Medulla oblongata (tissue), 1 donor: ENCODE results near the gene ABCC1.

Experiments
- DNase-seq: peaks from one replicate; pipeline ENCODE4 v3.0.0-alpha.2; 2015; ENCODE audit errors: extremely low spot score

The ABCC1 gene

DNA sequence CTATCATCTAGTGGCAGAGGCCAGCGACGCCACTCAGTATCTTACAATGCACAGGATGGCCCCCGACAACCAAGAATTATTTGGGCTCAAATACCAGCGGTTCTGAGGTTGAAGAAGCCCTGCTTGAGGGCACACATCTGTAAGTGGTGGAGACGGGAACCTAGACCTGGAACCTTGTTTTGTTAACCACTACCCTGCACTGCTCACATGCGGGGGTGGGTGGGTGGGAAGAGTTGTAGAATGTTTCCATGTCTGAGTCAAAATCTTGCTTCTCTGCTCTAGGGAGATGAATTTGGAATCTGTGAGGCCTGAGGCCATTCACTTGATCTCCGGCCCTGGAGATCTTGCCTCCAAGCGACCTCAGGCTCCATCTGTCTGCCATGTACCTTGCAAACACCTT, 44.1 kb downstream of the ABCC1 start:
- DNase-seq: no peak

DNA sequence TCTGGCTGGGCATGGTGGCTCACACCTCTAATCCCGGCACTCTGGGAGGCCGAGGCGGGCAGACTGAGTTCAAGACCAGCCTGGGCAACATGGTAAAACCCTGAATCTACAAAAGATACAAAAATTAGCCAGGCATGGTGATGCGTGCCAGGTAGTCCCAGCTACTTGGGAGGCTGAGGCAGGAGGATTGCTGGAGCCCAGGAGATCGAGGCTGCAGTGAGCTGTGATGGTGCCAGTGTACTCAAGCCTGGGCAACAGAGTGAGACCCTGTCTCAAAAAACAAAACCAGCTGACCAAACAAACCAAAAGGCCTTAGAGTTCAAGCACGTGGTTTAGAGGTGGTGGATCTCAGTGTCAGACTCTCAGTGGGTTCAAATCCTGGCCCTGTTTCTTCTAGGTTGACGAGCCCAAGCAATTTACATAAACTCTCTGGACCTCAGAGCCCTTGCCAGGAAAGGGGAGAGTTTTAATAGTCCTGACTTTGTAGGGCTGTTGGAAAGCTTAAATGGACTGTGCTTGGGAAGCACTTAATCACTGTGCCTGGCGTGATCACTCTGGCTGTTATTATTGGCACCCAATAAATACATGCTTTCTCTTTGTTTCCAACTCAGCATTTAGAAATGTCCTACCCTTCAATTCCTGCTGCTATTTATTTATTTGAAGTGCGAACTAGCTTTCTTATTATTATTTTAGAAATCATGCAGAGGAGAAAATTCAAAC, 44.7 kb downstream of the ABCC1 start:
- DNase-seq: peak; percentile 74

DNA sequence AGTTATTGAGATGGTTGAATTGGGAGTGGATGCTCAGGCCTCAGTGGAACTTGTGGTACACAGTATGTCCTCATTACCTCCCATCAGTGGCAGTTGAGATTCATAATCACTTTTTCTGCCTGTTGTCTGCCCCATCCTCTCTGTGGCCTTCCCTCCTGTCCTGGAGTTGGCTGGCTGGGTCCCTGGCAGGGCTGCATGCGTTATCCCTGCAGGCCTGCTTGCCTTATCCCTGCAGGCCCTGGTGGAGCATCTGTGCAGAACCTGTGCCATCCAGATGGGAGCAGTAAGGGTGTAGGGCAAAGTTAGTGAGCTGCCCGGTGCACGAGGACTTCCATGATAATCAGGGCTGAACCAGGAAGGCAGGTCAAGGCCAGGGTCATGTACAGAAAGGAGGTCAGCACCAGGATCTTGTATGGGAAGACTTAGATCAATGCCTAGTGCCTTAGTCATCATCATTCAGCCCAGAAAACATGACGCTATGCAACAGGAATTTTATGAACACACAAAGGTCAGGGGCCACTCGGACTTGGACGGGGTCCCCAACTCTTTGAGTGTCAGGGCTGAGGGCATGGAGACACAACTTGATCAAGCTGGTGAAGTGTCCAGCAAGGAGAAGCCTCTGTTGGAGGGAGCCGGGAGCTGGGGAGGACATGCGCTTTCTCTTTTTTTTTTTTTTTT, 47.2 kb downstream of the ABCC1 start:
- DNase-seq: peak; percentile 20

DNA sequence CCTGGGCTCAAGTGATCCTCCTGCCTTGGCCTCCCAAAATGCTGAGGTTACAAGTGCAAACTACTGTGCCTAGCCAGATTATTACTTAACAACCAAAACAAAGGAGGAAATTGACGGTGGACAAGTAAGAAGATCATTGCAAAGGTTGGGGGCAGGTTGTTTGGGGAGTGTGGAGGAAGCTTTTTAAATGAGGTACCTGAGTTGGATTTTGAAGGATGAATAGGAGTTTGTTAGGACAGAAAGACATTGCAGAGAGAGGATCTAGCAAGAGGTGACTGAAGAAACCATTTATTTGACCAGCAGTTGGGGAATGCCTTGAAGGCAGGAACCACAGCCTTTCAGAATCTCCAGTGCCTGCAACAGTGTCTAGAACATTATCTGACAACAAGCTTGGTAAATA, 51.3 kb downstream of the ABCC1 start:
- DNase-seq: no peak

DNA sequence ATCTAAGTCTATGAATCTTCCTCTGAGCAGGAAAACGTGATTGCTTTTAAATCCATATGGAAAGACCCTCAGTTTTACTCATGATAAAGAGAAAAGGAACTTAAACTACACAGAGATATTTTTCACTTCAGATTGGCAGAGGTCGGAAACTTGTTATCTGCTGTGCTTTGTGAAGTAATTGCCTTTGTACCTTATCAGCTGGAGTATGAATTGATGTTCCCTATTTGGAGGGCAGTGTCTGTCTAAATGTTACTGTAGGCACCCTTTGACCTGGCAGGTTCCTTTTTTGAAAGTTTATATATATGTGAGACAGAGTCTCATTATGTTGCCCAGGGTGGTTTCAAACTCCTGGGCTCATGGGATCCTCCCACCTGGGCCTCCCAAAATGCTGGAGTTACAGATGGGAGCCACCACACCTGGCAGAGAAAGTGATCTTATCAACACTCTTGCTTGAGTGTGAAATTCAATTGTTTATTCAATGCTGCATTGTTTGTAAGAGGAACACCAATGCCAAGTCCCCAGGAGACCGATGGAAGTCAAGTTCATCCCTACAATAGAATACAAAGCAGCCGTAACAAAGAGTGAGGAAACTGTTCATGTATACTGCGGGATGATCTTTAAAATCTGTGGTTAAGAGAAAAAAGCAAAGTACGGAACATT, 52.3 kb downstream of the ABCC1 start:
- DNase-seq: no peak

DNA sequence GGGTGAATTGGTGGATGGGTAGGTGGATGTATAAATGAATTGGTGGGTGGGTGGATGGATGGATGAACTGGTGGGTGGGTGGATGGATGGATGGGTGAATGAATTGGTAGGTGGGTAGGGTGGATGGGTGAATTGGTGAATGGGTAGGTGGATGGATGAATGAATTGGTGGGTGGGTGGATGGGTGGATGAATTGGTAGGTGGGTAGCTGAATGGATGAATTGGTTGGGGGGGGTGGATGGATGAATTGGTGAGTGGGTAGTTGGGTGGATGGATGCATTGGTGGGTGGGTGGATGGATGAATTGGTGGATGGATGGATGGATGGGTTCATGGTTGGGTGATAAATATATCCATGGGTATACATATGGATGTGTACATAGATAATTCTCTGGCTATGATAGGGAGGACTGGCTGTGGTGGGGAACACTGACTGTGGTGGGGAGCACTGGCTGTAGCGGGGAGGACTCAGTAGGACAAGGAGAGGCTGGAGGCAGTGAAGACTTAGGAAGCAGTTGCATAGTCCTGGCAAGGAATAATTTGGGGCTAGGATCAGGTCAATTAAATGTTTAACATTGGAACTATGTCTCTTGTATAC, 54.4 kb downstream of the ABCC1 start:
- no peak for DNase-seq

DNA sequence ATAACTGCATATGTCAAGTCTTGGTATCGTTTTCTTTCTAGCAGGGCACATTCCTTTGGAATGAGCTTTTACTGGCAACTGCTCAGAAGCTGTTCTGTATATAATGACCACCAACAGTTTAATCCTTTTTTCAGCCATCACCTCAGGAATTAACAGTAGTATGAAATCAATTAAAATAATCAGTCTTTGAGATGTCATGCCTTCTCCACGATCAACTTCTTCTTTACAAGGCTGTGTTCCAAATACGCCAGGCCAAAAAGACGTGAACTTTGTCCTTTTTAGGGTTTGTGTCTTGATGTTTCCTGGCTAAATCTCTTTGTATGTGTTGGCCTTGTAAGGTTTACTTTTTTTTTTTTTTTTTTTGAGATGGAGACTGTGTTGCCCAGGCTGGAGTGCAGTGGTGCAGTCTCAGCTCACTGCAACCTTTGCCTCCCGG, 54.9 kb downstream of the ABCC1 start:
- DNase-seq: no peak

DNA sequence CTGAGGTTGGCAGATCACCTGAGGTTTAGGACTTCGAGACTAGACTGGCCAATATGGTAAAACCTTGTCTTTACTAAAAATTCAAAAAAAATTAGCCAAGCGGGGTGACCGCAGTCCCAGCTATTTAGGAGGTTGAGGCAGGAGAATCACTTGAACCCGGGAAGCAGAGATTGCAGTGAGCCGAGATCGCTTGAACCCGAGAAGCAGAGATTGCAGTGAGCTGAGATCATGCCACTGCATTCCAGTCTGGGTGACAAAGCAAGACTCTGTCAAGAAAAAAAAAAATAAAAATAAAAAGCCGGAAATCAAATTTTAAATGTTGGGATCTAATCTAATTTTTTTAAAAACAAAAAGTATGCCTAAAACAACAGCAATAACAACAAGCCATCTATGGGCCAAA, 56.3 kb downstream of the ABCC1 start:
- DNase-seq: no peak

DNA sequence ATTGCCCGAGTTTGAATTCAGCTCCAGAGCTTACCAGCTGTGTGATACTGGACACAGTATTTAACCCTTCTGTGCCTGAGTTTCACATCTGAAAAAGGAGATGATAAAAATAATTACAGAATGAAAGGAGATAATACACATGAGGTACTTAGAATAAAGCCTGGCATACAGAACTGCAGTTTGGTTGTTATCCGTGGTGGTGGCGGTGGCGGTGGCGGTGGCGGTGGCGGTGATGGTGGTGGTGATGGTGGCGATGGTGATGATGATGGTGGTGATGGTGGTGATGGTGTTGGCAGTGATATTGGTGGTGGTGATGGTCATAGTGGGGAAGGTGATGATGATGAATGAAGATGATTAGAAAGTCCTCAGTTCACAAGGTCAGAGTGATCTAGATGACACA, 57.2 kb downstream of the ABCC1 start:
- no peak for DNase-seq

DNA sequence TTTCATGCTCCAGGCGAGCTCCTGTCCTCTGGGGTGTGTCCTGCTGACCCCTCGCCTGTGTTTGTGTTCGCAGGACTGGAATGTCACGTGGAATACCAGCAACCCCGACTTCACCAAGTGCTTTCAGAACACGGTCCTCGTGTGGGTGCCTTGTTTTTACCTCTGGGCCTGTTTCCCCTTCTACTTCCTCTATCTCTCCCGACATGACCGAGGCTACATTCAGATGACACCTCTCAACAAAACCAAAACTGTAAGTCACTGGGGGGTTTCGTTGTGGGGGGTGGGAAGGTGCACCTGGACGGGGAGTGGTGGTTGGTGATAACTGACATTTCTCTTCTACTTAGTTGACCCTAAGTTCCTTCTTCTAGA, 58.3 kb downstream of the ABCC1 start:
- DNase-seq: no peak

DNA sequence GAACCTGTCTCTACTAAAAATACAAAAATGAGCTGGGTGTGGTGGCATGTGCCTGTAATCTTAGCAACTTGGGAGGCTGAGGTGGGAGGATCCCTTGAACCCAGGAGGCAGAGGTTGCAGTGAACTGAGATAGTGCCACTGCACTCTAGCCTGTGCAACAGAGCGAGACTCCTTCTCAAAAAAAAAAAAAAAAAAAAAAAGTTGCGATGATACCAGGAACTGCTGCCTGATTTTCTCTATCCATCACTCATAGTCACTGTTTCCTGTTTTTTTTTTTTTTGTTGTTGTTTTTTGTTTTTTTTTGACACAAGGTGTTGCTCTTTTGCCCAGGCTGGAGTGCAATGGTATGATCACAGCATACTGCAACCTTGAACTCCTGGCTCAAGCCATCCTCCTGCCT, 59.2 kb downstream of the ABCC1 start:
- no peak for DNase-seq

DNA sequence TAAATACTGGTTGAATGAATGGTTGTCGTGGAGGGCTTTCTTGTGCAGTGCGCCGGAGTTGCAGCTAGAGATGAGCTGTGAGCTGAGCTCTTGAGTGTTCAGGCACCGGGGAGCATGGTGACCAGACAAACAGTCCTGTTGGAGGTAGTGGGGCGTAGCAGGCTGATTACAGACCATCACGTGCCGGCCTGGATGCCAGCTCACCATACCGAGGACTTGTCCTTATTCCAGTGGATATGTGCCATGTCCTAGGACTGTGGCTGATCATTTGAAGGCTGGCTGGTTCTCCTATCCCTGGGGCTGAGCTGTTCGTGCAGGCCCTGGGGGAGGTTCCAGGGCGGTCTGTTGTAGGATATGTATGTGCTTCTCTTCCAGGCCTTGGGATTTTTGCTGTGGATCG, 60.0 kb downstream of the ABCC1 start:
- no peak for DNase-seq

DNA sequence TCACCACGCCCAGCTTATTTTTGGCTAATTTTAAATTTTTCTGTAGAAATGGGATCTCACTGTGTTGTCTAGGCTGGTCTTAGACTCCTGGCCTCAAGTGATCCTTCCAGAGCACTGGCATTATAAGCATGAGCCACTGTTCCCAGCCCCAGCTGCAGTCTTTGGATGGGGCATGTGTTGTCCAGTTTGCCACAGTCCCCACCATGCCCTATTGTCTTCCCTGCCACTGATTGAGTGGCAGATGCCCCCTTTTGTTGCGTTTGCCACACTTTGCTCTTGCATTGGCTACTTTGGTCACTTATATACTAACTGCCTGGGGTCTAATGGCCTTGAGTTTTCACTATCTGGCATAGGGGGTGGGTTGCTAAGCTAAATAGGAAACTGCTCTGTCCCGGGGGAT, 60.8 kb downstream of the ABCC1 start:
- DNase-seq: no peak

DNA sequence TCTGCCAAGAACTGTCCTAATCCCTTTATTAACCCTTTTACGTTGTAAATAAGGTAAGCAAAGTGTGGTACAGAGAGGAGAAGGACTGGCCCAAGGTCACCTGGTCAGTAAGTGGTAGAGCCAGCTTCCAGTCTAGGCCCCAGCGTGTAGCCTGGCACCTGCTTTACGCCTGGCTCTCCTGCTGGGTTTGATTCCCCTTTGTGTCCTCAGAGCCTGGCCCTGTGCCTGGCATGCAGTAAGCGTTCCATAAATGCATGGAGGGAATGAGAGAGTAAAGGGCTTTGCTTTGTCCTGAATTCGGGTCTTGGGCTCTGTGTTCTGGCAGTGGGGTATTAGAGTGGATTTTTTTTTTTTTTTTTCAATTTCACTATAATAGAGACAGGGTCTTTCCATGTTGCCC, 62.7 kb downstream of the ABCC1 start:
- no peak for DNase-seq

DNA sequence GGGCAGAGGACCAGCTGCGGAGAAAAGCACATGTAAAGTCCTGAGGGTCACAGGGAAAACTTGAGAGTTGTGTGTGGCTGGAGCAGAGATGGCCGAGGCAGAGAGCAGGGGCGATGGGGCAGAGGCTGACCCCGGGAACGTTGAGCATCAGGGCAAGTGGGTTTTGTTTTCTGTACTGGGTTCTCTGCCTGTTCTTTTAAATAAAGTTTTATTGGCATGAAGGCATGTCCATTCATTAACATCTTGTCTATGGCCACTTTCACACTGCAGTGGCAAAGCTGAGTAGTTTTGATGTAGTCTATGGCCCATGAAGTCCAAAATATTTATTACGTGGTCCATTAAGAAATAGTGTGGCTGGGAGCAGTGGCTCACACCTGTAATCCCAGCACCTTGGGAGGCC, 64.4 kb downstream of the ABCC1 start:
- DNase-seq: no peak

DNA sequence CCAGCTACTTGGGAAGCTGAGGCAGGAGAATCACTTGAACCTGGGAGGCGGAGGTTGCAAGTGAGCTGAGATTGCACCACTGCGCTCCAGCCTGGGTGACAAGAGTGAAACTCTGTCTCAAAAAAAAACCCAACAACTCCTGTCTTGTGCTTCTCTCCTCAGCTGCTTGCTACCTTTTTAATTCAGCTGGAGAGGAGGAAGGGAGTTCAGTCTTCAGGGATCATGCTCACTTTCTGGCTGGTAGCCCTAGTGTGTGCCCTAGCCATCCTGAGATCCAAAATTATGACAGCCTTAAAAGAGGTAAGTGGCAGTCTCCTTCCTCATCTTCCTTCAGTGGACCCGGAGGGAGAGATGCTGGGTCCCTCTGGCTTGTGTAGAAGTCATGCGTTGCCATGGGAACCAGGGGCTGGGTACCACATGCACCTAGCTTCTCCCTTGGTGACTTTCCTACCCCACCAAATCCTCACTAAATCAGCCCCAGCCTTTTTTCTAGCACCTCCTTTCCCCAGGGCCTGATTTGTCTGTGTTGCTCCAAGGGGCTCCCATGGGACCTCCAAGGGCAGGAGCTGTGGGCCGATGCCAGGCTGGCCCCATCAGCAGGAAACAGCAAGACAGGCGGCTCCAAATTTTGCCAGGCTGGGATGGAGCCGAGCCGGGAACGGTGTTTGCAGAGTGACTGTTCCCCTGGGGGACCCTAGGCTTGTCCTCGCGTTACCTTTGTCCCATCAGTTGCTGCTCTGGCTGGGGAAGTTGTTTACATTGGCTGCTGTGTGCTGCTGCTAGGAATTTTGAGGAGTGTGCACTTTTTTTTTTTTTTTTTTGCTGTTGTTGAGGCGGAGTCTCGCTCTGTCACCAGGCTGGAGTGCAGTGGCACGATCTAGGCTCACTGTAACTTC, 65.2 kb downstream of the ABCC1 start:
- no peak for DNase-seq

DNA sequence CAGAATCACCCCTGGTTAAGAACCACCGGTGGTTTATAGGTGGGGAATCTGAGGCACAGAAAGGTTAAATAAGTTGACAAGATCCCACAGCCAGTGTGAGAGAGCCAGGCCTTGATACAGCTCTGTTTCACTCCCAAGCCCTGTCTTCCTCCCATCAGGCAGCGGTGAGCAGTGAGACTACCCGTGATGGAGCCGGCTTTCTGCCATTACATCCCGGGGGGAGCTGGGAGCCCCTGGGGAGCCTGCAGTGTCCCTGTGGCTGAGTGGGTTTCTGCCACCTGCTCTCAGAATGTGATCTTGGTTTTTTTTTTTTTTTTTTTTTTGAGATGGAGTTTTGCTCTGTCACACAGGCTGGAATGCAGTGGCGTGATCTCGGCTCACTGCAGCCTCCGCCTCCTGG, 66.4 kb downstream of the ABCC1 start:
- no peak for DNase-seq

DNA sequence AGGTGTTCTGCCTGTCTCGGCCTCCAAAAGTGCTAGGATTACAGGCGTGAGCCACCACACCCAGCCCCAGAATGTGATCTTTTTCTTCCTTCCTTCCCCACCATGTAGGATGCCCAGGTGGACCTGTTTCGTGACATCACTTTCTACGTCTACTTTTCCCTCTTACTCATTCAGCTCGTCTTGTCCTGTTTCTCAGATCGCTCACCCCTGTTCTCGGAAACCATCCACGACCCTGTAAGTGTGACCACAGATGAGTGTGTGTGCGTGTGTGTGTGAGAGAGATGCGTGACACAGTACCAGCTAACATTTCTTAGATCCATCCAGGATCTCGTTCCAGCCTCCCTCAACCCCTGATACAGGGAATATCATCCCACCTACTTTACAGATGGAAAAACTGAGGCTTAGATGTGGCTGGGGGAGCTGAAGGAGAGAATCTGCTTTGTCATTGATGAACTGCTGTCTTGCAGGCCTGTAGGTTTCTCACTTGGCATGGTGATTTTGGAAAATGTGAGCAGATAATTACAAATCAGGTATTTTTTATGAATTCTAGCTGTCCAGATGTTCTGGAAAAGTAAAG, 67.1 kb downstream of the ABCC1 start:
- no peak for DNase-seq

DNA sequence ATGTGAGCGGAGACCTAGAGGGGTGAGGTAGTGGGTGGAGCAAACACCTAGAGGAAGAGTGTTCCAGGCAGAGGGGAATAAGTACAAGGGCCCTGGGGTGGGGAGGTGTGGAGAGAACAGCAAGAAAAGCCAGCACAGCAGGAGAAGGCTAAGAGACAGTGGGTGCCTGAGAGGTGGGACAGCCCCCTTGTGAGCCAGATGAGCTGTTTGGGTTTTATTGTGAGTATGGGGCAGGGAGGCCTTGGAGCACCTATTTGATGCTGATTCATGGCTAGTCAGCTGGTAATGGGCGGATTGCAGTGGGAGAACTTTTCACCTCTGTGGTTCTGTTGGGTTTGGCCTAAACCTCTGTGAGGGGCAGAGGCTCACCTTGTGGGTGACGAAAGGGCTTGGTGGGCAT, 68.4 kb downstream of the ABCC1 start:
- DNase-seq: no peak

DNA sequence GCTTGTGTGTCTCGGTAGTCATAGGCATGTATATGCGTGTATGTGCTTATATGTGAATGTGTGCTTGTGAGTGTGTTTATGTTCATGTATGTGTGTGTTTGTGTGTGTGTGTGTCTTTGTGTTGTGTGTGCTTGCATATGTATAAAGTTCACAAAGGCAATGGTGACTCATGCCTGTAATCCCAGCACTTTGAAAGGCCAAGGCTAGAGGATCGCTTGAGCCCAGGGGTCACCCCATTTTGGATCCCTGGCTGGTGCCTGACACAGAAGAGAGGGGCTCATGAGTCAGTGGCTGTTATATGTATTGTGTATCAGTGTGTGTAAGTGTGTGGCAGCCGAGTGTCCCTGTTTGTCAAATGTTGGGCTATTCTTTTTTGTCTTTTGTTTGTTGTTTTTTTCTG, 69.3 kb downstream of the ABCC1 start:
- DNase-seq: no peak

DNA sequence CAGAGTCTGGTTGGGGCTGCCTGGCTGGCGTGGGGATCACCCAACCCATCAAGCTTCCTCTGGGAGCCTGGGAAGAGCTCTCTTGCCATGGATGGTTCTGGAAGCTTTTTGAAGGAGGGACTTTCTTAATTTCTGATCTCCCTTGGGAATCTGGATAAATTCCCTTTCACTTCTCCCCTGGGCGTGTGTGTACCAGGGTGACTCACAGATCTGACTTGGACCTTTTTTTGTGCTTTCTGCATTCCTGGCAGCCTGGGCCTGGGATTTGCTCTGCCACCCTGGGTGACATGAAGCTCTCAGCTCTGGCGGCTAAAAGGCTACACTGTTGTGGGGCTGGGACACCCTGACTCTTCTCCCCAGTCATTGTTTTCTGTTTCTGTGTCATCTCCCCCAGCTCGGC, 70.1 kb downstream of the ABCC1 start:
- DNase-seq: no peak
